LoVo (cell line): ENCODE measurements around the gene EPHB2.

Experiments
- DNase-seq: peaks from one replicate; pipeline ENCODE4 v3.0.0-alpha.2; 2016; ENCODE audit warnings: low spot score

EPHB2 gene

GRCh38 chr1:22884806-22885530 lies 174.3 kb downstream of the EPHB2 start:
- no peak for DNase-seq

GRCh38 chr1:22886211-22886610 lies 175.6 kb downstream of the EPHB2 start:
- DNase-seq = no peak

- DNase-seq = no peak
Observed at GRCh38 chr1:22887491-22887890, 176.9 kb downstream of the EPHB2 start.

- DNase-seq = no peak
Observed at GRCh38 chr1:22888320-22889075, 177.9 kb downstream of the EPHB2 start.

GRCh38 chr1:22889213-22889827 lies 178.7 kb downstream of the EPHB2 start:
- peak; percentile 5 for DNase-seq

- DNase-seq = no peak
Observed at GRCh38 chr1:22892789-22893188, 182.2 kb downstream of the EPHB2 start.

- no peak for DNase-seq
Observed at GRCh38 chr1:22893292-22893691, 182.7 kb downstream of the EPHB2 start.

GRCh38 chr1:22895357-22895756 lies 184.7 kb downstream of the EPHB2 start:
- DNase-seq = no peak

- no peak for DNase-seq
Observed at GRCh38 chr1:22896184-22896583, 185.5 kb downstream of the EPHB2 start.

GRCh38 chr1:22900451-22900850 lies 189.8 kb downstream of the EPHB2 start:
- DNase-seq = no peak

GRCh38 chr1:22903113-22903512 lies 192.5 kb downstream of the EPHB2 start:
- DNase-seq = no peak

- DNase-seq = no peak
Observed at GRCh38 chr1:22906968-22907367, 196.3 kb downstream of the EPHB2 start.

GRCh38 chr1:22907528-22907927 lies 196.9 kb downstream of the EPHB2 start:
- no peak for DNase-seq

- no peak for DNase-seq
Observed at GRCh38 chr1:22908880-22909426, 198.3 kb downstream of the EPHB2 start.

GRCh38 chr1:22910286-22910685 lies 199.6 kb downstream of the EPHB2 start:
- no peak for DNase-seq

GRCh38 chr1:22910986-22911651 lies 200.5 kb downstream of the EPHB2 start:
- no peak for DNase-seq

- DNase-seq = no peak
Observed at GRCh38 chr1:22912311-22912710, 201.7 kb downstream of the EPHB2 start.

- no peak for DNase-seq
Observed at GRCh38 chr1:22913421-22914141, 202.9 kb downstream of the EPHB2 start.

GRCh38 chr1:22914156-22914555 lies 203.5 kb downstream of the EPHB2 start:
- DNase-seq = no peak

GRCh38 chr1:22914633-22915217 lies 204.1 kb downstream of the EPHB2 start:
- no peak for DNase-seq

- DNase-seq = no peak
Observed at GRCh38 chr1:22915231-22915630, 204.6 kb downstream of the EPHB2 start.
